Measurements from ENCODE around the gene STAP2. TPM values are rescaled to one million over a fixed set of nuclear protein-coding genes. Genes with fewer than 3 reads are reported as not detected.
"Not testable (repeated sequence)": the region's sequence is repeated elsewhere in the genome, so short reads cannot be mapped to it uniquely, and the experiment has no call there.

STAP2 gene
- total RNA-seq, 4 donors from 2014 or later = 4.6 to 18.8 (median 7.7) TPM

GRCh38 chr19:4343370-4344307 is 5.0 kb upstream of the STAP2 start, which contains the start of gene MPND:
MPND (plus strand) TSS chr19:4343562; CDS start chr19:4343594, 32 bp downstream.
- DNase-seq (ENCODE audit: low spot score) (peak; percentile 84), ATAC-seq (ENCODE audit: low FRiP score) (peak; percentile 84)
- TF ChIP-seq, protein P1, sequence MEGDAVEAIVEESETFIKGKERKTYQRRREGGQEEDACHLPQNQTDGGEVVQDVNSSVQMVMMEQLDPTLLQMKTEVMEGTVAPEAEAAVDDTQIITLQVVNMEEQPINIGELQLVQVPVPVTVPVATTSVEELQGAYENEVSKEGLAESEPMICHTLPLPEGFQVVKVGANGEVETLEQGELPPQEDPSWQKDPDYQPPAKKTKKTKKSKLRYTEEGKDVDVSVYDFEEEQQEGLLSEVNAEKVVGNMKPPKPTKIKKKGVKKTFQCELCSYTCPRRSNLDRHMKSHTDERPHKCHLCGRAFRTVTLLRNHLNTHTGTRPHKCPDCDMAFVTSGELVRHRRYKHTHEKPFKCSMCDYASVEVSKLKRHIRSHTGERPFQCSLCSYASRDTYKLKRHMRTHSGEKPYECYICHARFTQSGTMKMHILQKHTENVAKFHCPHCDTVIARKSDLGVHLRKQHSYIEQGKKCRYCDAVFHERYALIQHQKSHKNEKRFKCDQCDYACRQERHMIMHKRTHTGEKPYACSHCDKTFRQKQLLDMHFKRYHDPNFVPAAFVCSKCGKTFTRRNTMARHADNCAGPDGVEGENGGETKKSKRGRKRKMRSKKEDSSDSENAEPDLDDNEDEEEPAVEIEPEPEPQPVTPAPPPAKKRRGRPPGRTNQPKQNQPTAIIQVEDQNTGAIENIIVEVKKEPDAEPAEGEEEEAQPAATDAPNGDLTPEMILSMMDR (IDR thresholded peaks at IDR 0.05) = no peak

- peak; percentile 73 for DNase-seq (ENCODE audit: low spot score)
- TF ChIP-seq, protein P1 (IDR thresholded peaks at IDR 0.05) = no peak
- peak; percentile 95 for ATAC-seq (ENCODE audit: low FRiP score)
These were observed 4.2 kb upstream of the STAP2 start for GRCh38 chr19:4342615-4343369.

- DNase-seq (ENCODE audit: low spot score) (no peak), ATAC-seq (ENCODE audit: low FRiP score) (peak; percentile 29)
- TF ChIP-seq, protein P1 (IDR thresholded peaks at IDR 0.05) = no peak
These were observed 3.6 kb upstream of the STAP2 start for GRCh38 chr19:4342314-4342614.

DNA sequence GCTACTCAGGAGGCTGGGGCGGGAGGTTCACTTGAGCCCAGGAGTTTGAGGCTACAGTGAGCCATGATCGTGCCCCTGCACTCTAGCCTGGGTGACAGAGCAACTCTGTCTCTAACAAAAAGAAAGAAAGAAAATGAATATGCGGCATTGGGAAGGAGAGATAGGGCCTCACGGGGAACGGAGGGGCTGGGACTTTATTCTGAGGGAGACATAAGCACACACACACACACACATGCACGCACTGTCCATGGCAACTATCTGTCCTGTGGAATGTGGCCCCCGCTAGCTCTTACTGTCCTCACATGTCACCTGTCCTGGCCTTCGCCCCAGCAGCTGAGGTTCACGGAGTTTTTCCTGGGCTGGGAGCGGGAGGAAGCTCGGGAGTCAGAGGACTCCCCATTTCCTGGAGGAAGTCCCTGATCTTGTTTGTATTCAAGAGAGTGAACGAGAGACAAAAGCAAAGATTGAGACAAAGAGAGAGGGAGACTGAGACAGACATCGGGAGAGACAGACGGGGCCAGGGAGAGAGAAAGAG is 654 bp downstream of the STAP2 start:
- no peak for ATAC-seq (ENCODE audit: low FRiP score)
- TF ChIP-seq, protein P1 (IDR thresholded peaks at IDR 0.05) = no peak
- DNase-seq (ENCODE audit: low spot score) = no peak

DNA sequence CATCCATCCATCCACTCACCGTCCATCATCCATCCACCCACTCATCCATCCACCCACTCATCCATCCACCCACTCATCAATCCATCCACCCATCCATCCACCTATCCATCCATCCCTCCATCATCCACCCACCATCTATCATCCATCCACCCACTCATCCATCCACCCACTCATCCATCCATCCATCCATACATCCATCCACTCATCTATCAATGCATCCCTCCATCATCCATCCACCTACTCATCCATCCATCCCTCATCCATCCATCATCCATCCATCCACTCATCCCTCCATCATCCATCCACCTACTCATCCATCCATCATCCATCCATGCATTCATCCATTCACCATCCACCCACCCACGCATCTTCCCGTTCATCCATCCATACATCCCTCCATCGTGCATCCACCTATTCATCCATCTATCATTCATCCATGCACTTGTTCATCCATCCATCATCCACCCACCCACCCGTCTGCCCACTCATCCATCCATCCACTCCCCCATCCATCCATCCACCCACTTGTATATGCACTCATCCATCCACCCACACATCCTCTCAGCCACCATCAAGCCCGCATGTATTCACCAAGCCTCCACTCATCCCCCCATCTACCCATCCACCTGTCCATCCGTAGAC is 3.6 kb downstream of the STAP2 start:
- TF ChIP-seq, protein P1 (IDR thresholded peaks at IDR 0.05) = no peak
- ATAC-seq (ENCODE audit: low FRiP score) = no peak
- no peak for DNase-seq (ENCODE audit: low spot score)

- no peak for ATAC-seq (ENCODE audit: low FRiP score)
- TF ChIP-seq, protein P1 (IDR thresholded peaks at IDR 0.05) = no peak
- no peak for DNase-seq (ENCODE audit: low spot score)
These were observed 8.8 kb downstream of the STAP2 start for GRCh38 chr19:4329858-4330257.

GRCh38 chr19:4328991-4329681 is 9.5 kb downstream of the STAP2 start:
- ATAC-seq (ENCODE audit: low FRiP score); DNase-seq (ENCODE audit: low spot score): not testable (repeated sequence)
